Measurements from ENCODE around the gene ST6GAL2.
A peak's percentile ranks its signal among the peaks of the same experiment; 100 is the strongest.

The ST6GAL2 gene, protein sequence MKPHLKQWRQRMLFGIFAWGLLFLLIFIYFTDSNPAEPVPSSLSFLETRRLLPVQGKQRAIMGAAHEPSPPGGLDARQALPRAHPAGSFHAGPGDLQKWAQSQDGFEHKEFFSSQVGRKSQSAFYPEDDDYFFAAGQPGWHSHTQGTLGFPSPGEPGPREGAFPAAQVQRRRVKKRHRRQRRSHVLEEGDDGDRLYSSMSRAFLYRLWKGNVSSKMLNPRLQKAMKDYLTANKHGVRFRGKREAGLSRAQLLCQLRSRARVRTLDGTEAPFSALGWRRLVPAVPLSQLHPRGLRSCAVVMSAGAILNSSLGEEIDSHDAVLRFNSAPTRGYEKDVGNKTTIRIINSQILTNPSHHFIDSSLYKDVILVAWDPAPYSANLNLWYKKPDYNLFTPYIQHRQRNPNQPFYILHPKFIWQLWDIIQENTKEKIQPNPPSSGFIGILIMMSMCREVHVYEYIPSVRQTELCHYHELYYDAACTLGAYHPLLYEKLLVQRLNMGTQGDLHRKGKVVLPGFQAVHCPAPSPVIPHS

DNA sequence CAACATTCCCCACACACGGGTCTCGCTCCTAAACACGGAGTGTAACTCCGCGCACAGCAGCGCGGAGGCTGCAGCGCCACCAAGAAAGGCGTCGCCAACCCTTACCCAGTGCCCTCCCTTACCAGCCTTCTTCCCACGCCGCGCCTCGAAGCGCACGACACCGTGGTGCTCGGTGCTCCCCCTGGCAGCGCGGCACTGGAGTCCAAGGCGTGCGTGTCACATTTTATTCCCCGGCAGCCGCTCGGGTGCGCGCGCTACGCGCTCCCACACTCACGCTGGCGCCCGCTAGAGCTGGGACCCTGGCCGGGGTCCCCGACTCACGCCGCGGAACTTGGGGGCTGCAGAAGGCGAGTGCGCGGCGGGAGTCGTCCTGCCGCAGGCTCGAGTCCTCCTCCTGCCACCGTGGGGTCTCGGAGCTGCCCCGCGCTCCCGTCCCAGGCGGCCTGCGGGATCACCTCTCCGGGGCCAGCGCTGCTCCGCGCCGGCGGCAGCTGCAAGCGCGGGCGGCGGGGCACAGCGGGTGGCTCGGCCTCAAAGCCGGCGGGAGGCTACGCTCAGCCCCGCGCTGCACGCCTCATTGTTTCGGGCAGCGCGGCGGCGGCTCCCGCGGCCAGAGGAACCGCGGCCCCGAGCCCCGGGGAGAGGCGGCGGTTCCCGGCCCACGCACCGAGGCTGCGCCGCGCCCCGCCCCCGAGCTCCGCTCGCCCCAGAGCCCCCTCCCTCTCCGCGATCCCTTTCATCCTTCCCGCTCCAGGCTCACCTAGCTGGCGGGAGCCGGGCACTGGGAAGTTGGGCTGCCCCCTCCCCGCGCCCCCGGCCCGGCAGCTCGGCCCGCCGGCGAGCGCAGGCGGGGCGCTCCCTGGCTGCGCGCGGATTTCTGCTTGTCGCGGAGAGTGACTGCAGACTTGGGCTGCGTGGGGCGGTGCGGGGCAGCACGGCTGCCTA, at the start of gene ST6GAL2:
ST6GAL2 (minus strand) TSS at position 197 of the 945 bp plus-strand sequence. CDS start 42,190 bp downstream, outside the sequence.
- peak; percentile 48 to 93 (median 81) for DNase-seq
- intact Hi-C loops (cut with DNase I) = loop anchor here (5.0 kb wide), 1 partner anchor 101 kb away; no protein-coding TSS in a partner anchor

DNA sequence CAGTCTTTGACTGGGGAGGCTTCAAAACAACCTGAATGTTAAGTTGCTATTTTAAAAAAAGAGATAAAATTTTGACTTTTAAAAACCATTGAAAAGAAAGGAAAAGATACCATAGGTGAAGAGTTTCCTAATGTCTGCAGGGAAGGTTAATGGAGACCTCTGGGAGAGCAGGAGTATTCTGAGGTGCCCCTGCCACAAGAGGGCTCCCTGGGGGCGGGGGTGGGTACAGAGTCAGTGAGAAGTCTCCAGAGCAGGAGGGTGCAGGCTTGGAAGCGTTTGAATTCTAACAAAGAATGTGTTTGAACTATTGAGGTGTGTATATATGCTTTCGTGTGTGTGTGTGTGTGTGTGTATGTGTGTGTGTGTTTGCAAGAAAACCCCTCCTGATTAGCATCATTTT, 46.7 kb upstream of the ST6GAL2 start:
- intact Hi-C loops (cut with DNase I) = no loop called here
- no peak for DNase-seq

DNA sequence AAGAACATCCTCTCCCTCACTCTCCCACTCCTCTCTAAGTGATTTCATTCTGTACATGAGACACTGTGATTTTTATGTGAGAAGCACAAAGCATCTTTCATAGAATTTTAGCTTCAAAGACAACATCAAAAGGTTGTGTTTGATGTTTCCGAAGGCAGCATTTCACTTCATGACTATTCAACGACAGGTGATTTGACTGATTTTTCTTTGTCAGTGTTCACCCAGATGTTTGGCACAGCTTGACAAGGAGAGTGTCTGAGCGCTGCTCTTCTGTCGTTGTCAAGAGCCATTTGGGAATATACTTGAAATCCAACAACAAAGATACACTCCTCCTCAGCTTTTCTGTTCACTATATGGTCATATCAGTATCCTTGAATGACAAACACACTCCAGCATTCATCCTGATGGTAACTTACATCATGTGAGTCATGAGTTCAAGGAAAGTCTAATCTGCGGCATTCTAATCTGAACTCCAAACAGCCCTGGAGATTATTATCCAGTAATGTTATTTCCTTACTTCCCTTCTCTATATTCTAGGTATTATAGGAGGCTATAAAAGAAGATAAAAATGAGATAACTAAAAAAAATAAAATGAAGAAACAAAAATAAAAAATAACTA, 45.9 kb upstream of the ST6GAL2 start:
- intact Hi-C loops (cut with DNase I) = no loop called here
- DNase-seq = no peak

DNA sequence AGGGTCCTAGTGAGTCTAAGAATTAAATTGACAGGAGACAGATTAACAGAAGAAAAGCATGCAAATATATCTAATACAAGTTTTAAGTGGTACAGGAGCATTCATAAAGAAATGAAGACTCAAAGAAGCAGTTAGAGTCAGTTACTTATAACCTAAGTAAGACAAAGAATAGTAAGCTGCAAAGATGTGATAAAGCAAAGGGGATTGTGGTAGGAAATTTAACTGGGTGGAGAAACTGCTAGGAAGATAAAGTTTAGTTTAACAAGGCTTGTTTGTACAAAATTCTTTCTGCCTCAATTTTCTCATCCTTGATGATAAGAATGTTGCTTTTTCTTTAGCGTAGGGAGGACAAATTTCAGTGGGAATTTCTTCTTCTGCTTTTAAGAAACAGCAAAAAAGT, 35.5 kb upstream of the ST6GAL2 start:
- DNase-seq = no peak
- intact Hi-C loops (cut with DNase I) = no loop called here

DNA sequence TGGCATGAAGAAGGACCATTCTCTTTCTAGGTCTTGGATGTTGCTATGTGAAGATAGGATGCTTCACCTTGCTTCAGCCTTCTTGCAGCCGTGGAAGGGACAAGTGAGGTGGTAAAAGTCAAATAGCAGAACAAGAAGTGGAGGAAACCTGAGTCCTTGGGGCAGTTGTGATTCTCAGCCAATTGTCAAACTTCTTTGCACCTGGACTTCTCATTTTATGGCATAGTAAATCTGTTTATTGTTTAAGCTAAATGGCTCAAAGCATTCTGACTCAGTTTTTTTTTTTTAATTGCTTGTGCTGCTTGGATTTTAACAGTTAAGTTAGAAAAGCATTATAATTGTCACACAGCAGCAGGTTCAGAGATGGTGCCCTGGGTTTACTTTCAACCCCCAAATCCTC, 33.0 kb upstream of the ST6GAL2 start:
- intact Hi-C loops (cut with DNase I) = no loop called here
- DNase-seq = no peak

DNA sequence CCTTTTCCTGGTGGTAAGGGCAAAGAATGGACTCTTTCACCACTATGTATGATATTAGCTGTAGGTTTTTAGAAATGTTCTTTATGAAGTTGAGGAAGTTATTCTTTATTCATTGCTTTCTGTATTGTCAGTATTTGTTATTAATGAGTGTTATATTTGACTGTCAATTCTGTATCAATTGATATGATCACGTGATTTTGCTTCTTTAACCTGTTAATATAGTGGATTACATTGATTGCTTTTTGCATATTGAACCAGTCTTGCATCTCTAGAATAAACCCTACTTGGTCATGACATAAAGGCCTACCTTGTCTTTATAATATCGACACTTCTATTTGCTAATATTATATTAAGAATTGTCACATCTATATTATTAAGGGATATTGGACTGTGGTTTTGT, 18.3 kb upstream of the ST6GAL2 start:
- intact Hi-C loops (cut with DNase I) = no loop called here
- no peak for DNase-seq

DNA sequence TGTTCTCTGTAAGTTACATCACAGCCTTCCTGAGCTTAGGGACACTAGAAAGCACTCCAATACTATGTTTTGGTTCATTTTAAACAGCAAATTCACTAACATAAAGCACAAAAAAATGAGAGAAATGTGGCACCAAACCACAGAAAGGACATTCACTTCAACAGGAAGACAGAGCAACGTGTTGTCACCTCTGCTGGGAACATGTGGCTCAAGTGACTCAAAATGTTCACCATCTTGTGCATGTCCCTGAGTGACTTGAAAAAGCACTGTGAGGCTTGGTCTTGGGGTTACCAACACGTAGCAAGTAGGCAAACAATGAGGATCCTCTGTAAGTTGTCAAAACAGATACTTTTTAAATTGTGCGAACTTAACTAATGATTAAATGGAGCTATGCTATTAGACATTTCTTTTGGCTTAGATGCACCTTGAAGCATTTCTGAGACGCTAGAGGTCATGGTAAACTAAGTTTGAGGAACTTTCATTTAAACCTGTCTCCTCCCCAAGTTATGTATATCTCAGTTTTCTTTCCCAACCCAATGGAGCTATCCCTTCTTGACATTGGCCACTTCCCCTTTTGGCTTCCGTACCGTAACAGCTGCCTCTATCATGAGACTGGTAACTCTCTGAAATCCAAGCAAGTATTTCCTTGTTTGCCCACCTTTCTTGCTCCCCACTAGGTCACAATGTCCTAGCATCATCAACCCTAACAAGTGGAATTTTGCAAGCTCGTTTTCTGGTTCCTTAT, 14.0 kb upstream of the ST6GAL2 start:
- intact Hi-C loops (cut with DNase I) = no loop called here
- no peak for DNase-seq

DNA sequence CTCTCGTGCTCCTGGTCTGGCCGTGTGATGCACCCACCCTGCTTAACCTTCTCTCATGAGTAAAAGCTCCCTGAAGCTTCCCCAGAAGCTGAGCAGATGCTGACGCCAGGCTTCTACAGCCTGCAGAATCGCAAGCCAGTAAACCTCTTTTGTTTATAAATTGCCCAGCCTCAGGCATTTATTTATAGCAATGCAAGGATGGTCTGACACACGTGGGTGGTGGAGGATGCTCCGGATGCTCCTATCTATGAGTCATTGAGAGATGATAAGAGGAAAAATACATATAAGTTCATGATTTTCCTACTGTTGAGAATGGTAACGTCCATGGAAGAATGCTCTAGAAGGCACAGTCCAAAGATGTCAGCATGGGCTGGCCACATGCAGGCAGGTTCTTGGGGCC, 8.6 kb upstream of the ST6GAL2 start:
- intact Hi-C loops (cut with DNase I) = no loop called here
- DNase-seq = no peak

DNA sequence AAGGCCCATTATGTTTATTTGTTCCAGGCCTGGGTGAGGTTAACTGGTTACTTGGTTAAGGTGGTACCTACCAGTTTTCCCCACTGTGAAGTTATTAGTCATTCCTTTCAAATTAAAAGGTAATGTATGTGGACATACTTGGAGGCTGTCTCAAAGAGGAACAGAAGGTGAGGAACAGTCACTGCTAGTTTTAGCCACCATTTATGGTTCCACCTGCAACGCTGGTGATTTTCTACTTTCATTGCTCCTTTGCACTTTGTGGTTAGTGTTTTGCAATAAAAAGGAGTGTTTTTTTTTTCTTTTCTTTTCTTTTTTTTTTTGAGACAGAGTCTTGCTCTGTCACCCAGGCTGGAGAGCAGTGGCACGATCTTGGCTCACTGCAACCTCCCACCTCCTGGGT, 6.1 kb upstream of the ST6GAL2 start:
- intact Hi-C loops (cut with DNase I) = no loop called here
- no peak for DNase-seq

DNA sequence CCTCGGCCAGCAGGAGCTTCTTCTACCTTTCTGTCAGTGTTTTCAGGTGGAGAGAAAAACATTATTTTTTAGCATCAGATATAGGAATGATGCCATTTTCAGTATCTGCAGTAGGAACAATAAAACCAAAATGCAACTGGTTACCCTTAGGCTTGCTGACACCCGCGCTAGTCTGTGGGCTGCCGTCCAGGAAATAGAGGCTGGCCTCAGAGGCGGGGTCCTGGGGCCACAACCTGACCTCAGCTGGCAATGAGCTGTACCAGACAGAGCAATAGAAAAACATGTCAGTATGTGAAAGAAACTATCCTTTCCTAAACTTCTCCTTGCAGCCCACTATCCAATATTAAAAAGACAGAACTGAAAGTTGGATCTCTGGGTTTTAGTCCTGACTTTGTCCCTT, 4.6 kb upstream of the ST6GAL2 start:
- no peak for DNase-seq
- intact Hi-C loops (cut with DNase I) = no loop called here

DNA sequence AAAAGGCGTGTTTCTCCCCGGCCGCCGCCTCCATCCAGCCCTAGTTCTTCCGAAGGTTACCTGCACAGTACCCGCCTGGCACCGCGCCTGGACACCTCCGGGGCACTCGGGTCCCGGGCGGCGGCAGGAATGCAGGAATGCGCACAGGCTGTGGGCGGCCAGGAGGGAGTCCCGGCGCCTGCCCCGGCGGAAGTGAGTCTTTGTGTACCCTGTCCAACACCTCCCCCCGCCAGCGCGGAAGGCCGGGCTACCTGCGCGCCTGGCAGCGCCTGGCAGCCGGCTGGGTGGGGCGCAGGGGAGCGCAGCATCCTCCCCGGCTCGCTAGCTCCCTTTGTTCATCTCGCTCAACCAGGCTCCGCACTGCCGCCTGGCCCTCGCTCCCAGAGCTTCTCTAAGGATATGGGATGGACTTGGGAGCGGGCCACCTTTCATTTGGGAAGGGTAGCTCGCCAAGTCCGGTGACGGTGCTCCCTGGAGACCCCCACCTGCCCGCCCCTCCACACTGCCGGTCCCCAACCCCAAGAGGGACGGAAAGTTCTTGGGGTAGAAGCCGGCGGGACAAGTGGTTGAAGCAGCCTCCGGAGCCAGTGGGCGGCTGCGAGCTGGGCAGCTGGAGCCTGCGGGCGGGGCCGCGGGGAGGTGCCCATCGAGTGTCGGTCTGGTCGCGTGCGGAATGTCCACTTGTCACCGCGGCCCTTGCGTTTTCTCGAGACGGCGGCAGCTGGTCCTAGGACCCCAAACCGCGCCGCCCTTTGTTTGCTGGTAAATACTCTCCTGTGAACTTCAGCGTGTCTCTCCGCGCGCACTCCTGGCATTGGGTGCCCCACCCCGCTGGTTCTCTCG, 1.2 kb upstream of the ST6GAL2 start:
- peak in 39 of 42 donors; percentile 26 to 73 (median 48) for DNase-seq
- intact Hi-C loops (cut with DNase I) = loop anchor here (5.0 kb wide), 1 partner anchor 100 kb away; no protein-coding TSS in a partner anchor

DNA sequence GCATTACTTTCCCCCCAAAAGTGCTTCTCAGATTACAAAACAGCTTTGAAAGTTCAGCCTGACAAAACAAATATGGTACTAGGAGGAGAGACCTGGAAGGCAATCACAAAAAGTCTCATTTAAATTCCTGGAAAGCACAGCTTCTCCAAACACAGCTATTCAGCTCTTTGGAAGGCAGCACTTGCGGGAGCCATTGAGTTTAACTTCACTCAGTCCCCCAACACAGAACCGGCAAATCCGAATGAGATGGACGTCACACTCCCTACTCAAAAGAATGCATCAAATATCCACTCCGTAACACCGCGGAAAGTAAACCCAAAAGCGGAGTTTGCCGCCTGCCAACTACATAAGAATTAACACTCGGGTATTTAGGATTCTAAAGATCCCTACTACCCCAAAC, 638 bp downstream of the ST6GAL2 start:
- intact Hi-C loops (cut with DNase I) = loop anchor here (5.0 kb wide), 1 partner anchor 102 kb away; no protein-coding TSS in a partner anchor
- peak in 13 of 42 donors; percentile 4 to 49 (median 27) for DNase-seq

DNA sequence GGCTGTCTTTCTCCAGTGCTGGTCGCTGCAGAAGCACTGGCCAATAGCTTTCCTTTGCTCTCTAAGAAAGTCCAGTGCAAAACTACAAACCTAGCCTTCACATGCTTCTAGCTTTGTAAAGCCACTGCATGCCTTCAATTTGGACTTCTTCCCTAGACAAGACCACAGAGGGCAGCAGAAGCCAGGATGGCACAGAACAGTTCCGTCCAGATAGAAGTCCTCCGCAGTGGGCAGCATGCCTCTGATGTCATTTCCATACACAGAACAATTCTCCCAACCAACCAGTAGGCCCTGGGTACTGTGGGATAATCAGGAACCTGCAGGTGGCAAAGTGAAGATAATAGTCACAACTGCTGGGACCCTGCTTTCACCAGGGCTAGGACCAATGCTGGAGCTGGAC, 3.3 kb downstream of the ST6GAL2 start:
- no peak for DNase-seq
- intact Hi-C loops (cut with DNase I) = no loop called here

DNA sequence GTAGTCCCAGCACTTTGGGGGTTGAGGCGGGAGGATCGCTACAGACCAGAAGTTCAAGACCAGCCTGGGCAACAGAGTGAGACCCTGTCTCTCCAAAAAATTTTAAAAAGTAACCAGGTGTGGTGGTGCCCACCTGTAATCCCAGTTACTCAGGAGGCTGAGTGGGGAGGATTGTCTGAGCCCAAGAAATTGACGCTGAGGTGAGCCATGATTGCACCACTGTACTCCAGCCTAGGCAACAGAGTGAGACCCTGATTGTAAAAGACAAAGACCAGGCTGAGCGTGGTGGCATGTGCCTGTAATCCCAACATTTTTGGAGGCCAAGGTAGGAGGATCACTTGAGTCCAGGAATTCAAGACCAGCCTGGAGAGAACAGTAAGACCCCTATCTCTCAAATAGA, 7.8 kb downstream of the ST6GAL2 start:
- intact Hi-C loops (cut with DNase I) = no loop called here
- DNase-seq = no peak

DNA sequence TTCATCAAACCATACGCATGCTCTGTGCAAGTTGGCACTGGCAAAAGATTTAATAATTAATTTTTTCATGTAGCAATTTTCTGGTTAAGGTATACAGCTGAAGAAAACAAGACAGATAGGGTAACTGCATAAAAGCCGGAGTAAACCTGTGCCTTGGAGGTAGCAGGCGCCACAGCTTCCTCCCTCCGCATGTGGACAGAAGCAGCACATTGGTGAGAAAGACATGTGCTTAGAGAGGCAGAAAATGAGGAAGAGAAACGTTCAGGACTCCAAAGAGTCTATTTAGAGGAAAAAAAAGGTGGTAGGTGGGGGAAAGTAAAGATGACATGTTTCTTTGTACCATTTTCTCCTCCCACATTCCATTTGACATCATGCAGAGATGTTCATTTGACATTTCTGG, 9.3 kb downstream of the ST6GAL2 start:
- DNase-seq = no peak
- intact Hi-C loops (cut with DNase I) = no loop called here

DNA sequence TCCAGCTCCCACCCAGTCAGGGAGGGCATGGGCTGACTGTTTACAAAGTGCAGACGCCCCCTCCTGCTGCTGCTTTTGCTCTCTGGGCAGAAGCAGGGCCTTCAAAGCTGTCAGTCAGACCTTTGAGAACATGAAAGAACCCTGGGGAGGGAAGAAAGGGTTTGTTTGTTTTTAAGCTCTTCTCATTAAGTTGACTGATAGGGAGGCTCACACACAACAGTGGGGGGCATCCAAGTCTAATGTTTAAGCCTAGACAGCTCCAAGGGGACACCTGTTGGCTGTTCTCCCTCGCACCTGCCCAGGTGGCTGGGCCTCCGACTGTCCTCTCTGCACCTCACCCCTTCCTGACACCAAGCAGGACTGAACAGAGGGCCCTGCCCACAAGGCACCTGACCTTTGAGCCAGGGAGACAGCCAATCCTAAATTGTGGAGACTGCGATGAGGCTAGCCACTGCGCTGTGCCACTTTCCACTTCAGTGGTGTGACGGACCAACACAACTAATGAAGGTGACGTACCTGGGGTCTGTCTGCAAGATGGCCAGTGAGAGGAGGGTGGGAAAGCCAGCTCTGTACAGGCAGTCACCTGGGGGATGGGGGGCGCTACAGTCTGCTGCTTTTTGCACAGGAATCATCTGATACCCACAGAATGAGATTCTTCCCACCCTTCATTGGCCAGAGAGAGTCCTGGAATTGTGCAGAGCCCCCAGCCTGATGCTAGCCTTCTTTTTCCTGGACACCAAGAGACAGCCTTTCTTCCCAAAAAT, 16.3 kb downstream of the ST6GAL2 start:
- intact Hi-C loops (cut with DNase I) = no loop called here
- no peak for DNase-seq

DNA sequence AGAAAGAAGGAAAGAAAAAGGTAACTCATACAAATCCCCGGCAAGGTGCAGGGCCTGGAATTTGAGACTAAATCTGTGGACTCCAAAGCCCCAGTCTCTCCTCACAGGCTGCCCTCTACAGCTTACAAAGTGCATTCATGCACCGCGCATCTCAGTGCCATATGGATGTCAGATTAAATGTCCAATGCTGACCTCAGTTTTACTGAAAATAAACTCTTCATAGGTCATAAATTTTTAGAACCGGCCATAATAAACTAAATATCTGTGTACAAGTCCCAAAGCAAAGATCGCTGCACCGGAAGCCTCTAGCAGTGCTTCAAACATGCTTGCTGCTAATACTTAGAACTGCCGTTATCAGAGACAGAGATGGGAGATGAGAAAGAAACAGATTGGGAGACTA, 17.7 kb downstream of the ST6GAL2 start:
- peak in 3 of 42 donors; percentile 21 to 53 (median 28) for DNase-seq
- intact Hi-C loops (cut with DNase I) = no loop called here

All from head of caudate nucleus (tissue), 42 donors.